LNCaP clone FGC (cell line): ENCODE measurements around the gene DNAAF9.

Experiments
- DNase-seq: peaks from one replicate; pipeline ENCODE4 v3.0.0-alpha.2; 2011; ENCODE audit warnings: low read depth
- H3K4me3 ChIP-seq: 2 replicates; pipeline ENCODE4 v1.5.1; 2011; ENCODE audit warnings: mild to moderate bottlenecking, low read depth, low read length, control low read depth
- TF ChIP-seq, protein P1 (sequence below): IDR thresholded peaks from 2 replicates; pipeline ENCODE4 v1.5.1; 2012; ENCODE audit warnings: mild to moderate bottlenecking; ENCODE audit not compliant: control insufficient read depth, insufficient read depth; ENCODE audit errors: extremely low read depth

Gene DNAAF9

DNA sequence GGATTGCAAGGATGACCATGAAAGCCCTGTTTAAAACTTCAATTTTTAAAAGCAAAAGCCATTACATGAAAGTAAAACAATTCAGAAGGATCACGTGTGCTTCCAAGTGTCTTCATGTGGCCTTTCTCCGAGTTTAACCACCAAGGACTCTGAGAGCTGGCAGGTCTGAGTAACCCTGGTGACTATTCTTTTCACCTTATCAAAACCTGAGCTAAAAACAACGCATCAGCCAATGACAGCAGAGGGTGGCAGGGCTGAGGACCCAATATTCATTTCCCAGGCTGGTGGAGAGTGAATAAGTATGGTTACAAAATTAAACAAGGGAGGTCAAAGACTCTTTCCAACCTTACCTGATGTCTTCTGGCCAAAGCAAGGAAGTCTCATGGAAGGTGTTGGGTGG, 46.7 kb downstream of the DNAAF9 start:
- no peak for DNase-seq
- no peak overlapping the region for H3K4me3 ChIP-seq
- TF ChIP-seq, protein P1, sequence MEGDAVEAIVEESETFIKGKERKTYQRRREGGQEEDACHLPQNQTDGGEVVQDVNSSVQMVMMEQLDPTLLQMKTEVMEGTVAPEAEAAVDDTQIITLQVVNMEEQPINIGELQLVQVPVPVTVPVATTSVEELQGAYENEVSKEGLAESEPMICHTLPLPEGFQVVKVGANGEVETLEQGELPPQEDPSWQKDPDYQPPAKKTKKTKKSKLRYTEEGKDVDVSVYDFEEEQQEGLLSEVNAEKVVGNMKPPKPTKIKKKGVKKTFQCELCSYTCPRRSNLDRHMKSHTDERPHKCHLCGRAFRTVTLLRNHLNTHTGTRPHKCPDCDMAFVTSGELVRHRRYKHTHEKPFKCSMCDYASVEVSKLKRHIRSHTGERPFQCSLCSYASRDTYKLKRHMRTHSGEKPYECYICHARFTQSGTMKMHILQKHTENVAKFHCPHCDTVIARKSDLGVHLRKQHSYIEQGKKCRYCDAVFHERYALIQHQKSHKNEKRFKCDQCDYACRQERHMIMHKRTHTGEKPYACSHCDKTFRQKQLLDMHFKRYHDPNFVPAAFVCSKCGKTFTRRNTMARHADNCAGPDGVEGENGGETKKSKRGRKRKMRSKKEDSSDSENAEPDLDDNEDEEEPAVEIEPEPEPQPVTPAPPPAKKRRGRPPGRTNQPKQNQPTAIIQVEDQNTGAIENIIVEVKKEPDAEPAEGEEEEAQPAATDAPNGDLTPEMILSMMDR, result no peak

DNA sequence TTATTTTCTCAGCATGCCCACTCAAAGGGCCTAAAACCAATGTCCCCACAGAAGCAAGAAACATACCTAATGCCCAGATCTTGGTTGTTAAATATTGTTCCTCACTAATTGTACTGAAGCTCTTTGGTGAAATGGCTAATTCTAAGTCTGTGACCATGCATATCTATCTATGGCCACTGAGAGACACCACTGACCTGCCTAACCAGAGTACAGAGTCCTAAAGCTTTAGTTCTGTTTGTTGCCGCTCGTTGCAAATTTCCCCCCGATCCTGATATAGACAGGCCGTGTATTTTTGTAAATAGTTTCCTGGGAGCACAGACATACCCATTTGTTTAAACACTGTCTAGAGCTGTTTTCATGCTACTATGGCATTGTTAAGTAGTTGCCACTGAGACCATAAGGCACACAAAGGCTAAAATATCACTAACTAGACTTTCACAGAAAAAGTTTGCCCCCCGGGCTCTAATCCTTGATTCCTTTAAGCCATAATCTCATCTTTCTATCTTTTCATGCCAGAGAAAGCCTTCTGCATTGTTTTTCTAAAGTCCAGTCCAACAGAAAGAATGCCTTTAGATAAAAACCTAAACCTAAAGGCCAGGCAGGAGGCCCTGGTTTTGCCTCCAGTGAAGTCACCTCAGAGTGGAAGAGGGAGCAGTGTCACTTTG, 48.7 kb downstream of the DNAAF9 start:
- DNase-seq, result no peak
- TF ChIP-seq, protein P1, result 0 out of 2 replicates have a peak, but pooled peaks have one; percentile 20
- H3K4me3 ChIP-seq, result no peak overlapping the region
